Upper lobe of left lung (tissue), 6 donors: Measurements from ENCODE around the gene DNAH8. TPM values are rescaled to one million over a fixed set of nuclear protein-coding genes. Genes with fewer than 3 reads are reported as not detected.

Experiments
- ATAC-seq, 2 donors: fragments of 200-7000 bp; cut with Tn5 transposase; one replicate each; pipeline ENCODE4 v1.9.1; 2022; ENCODE audit warnings: mild to moderate bottlenecking in 2 of 2, moderate library complexity in 2 of 2; ENCODE audit not compliant: low FRiP score in 2 of 2
- DNase-seq, 2 donors: peaks; one replicate each; pipeline ENCODE4 v3.0.0-alpha.2; 2019 to 2020
- H3K27ac ChIP-seq, 4 donors: fragments of 200-600 bp; sonication (generic); one replicate each; pipeline ENCODE4 v1.5.1; 2016 to 2019
- H3K27me3 ChIP-seq, 4 donors: fragments of 200-600 bp; sonication (generic); one replicate each; pipeline ENCODE4 v1.5.1; 2017 to 2019
- H3K36me3 ChIP-seq, 4 donors: fragments of 200-600 bp; sonication (generic); one replicate each; pipeline ENCODE4 v1.5.1; 2016 to 2019
- H3K4me1 ChIP-seq, 4 donors: fragments of 200-600 bp; sonication (generic); one replicate each; pipeline ENCODE4 v1.5.1; 2018 to 2019
- H3K4me3 ChIP-seq, 4 donors: fragments of 200-600 bp; sonication (generic); one replicate each; pipeline ENCODE4 v1.5.1; 2017 to 2019; ENCODE audit warnings: mild to moderate bottlenecking in 2 of 4, moderate library complexity in 1 of 4
- H3K9me3 ChIP-seq, 4 donors: fragments of 200-600 bp; sonication (generic); one replicate each; pipeline ENCODE4 v1.5.1; 2018 to 2019
- EP300 ChIP-seq, 4 donors: sonication (generic); formaldehyde crosslinking; IDR thresholded peaks; one replicate each; pipeline ENCODE4 v1.5.1; 2017; ENCODE audit warnings: antibody characterized with exemption in 4 of 4, control low read depth in 2 of 4
- POLR2A ChIP-seq, 4 donors: fragments of 450-650 bp; IDR thresholded peaks; one replicate each; pipeline ENCODE4 v1.5.1; 2016 to 2017; ENCODE audit warnings: antibody characterized with exemption in 4 of 4, mild to moderate bottlenecking in 2 of 4
- POLR2AphosphoS5 ChIP-seq, 2 donors: sonication (generic); formaldehyde crosslinking; IDR thresholded peaks; one replicate each; pipeline ENCODE4 v1.5.1; 2017; ENCODE audit warnings: antibody characterized with exemption in 2 of 2
- WGBS, 2 donors: methylation state at CpG; one replicate each; pipeline ENCODE4 v1.1.5; 2017 to 2018; 5-methylcytosine and 5-hydroxymethylcytosine counted together
- total RNA-seq, 6 donors: library from RNA; depleted of rRNA in 4 of 6; stranded (reverse); fragments of >200 nt in 4 of 6; gene quantifications; one replicate each; pipeline versions ENCODE4 v1.1.0 to v1.2.1, GENCODE V29; 2016 to 2021
- TF ChIP-seq, protein P1 (sequence below), 6 experiments: fragments of 450-650 bp in 4 of 6; fragments of 200-600 bp in 2 of 6; sonication (generic) in 2 of 6; IDR thresholded peaks; one replicate each; pipeline ENCODE4 v1.5.1; 2016 to 2019; ENCODE audit warnings: antibody characterized with exemption in 6 of 6
- donor health status: DM: no; HTN: no; CAD: no; lungs with moderate emphysema.
- donor health status: DM: no; HTN: yes; CAD: no; lungs with severe emphysema.

The DNAH8 gene
- total RNA-seq, 6 donors from 2014 or later = under 0.01 to 0.24 (median 0.15) TPM; not detected in 2

DNA sequence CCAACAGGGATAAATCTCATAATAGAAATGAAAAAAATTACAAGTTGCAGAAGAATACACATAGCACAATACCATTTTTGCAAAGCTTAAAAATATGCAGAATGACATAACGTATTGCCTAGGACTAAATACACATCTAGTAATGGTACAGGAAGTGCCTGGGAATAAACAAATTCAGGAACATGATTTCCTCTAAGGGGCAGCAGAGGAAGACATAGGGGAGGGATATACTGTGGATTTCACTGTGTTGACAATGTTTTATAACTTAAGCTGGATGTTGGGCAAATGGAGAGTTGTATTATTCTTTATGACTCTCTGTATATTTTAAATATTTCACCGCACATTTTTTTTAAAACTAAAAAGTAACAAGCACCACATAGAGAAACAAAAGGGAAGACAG, 6.6 kb upstream of the DNAH8 start:
- 46 to 48% methylated on average over 2 of the region's 2 CpGs for WGBS, 2 donors
- Histone ChIP-seq H3K27me3 (no peaks in the 10 kb centered on the region), H3K4me1 (peaks cover 0 to 5% (median 4%) of the 10 kb centered on the region in 4 donors), H3K4me3 (no peak overlapping the region), H3K27ac (peak overlapping the region in 1 of 4 donors; percentile 21), H3K36me3 (no peaks in the 10 kb centered on the region), H3K9me3 (peaks cover 0 to 4% (median 0%) of the 10 kb centered on the region in 4 donors)
- ATAC-seq = no peak
- TF ChIP-seq POLR2AphosphoS5 (IDR thresholded peaks at IDR 0.05) = no peak
- TF ChIP-seq POLR2A (IDR thresholded peaks at IDR 0.05) = no peak
- TF ChIP-seq, protein P1, sequence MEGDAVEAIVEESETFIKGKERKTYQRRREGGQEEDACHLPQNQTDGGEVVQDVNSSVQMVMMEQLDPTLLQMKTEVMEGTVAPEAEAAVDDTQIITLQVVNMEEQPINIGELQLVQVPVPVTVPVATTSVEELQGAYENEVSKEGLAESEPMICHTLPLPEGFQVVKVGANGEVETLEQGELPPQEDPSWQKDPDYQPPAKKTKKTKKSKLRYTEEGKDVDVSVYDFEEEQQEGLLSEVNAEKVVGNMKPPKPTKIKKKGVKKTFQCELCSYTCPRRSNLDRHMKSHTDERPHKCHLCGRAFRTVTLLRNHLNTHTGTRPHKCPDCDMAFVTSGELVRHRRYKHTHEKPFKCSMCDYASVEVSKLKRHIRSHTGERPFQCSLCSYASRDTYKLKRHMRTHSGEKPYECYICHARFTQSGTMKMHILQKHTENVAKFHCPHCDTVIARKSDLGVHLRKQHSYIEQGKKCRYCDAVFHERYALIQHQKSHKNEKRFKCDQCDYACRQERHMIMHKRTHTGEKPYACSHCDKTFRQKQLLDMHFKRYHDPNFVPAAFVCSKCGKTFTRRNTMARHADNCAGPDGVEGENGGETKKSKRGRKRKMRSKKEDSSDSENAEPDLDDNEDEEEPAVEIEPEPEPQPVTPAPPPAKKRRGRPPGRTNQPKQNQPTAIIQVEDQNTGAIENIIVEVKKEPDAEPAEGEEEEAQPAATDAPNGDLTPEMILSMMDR (IDR thresholded peaks at IDR 0.05) = no peak
- no peak for TF ChIP-seq EP300 (IDR thresholded peaks at IDR 0.05)
- DNase-seq = no peak

DNA sequence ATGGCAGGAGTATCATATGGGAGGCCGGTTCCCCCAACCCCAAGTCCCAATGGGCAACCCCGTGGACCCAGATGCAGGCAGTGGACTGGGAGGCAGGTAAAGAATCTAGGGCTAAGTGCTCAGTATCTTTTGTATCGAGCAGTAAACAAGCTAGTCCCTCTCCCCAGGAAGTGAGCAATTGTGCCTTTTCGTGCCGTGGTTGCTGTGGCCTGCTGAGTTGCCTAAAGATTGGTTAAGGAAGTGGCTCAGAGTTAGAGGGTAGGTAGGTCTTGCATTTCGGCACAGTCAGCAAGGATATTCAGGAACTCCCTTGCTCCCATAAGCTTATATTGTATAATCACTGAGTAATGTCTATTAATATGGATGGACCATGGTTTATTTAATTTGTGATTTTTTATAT, 1.3 kb upstream of the DNAH8 start:
- H3K27me3 ChIP-seq = peaks cover 0 to 4% (median 0%) of the 10 kb centered on the region in 4 donors
- 47 to 61% methylated on average over 6 of the region's 6 CpGs for WGBS, 2 donors
- H3K9me3 ChIP-seq = peaks cover 0 to 4% (median 0%) of the 10 kb centered on the region in 4 donors
- ATAC-seq = no peak
- no peaks in the 10 kb centered on the region for H3K36me3 ChIP-seq
- H3K4me3 ChIP-seq = no peak overlapping the region
- H3K27ac ChIP-seq = peak overlapping the region in 2 of 4 donors; percentile 30 to 33
- DNase-seq = peak in 1 of 2 donors; percentile 28
- peaks cover 7 to 24% (median 12%) of the 10 kb centered on the region in 4 donors for H3K4me1 ChIP-seq
- TF ChIP-seq POLR2AphosphoS5 (IDR thresholded peaks at IDR 0.05) (no peak), EP300 (IDR thresholded peaks at IDR 0.05) (no peak), POLR2A (IDR thresholded peaks at IDR 0.05) (no peak)
- TF ChIP-seq, protein P1 (IDR thresholded peaks at IDR 0.05) = no peak

DNA sequence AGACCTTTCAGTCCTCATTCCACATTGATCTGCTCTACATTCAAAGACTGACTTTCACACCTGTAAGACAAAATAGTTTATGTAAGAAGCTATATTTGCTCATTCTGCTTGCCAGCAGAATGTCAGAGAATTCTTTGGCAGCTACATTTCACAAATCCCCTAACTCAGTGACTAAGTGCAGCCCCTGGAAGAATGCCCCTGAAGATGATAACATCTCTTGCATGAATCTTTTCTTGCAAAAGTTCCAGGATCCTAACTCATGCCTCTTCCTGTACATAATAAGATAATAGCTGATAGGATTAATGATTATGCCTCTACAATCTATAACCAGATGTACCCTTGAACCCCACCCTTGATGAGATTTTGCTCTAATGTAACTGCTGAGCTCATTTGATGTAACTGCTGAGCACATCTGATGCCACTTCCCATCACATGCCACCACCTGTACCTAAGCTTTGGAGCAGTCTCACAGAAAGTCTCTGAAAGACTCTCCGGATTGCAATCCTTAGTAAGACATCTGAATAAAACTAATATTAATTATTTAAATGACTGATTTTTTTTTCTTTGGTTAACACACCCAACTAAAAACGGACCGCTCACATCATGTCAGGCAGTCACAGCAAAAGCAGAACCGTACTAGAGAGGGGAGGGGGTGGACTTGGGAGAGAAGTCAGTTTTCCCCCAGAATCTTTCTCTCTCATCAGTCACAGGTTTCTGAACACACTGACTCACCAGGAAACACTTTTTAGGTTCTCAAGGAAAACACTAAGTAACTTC, 684 bp upstream of the DNAH8 start:
- WGBS, 2 donors = 61 to 63% methylated on average over 4 of the region's 4 CpGs
- TF ChIP-seq EP300 (IDR thresholded peaks at IDR 0.05) (no peak), POLR2A (IDR thresholded peaks at IDR 0.05) (no peak), POLR2AphosphoS5 (IDR thresholded peaks at IDR 0.05) (no peak)
- TF ChIP-seq, protein P1 (IDR thresholded peaks at IDR 0.05) = no peak
- H3K4me1 ChIP-seq = peaks cover 5 to 24% (median 12%) of the 10 kb centered on the region in 4 donors
- H3K27me3 ChIP-seq = peaks cover 0 to 4% (median 0%) of the 10 kb centered on the region in 4 donors
- ATAC-seq = no peak
- DNase-seq = no peak
- H3K27ac ChIP-seq = no peak overlapping the region
- H3K4me3 ChIP-seq = peak overlapping the region in 3 of 4 donors; percentile 28 to 39 (median 37)
- H3K36me3 ChIP-seq = no peaks in the 10 kb centered on the region
- H3K9me3 ChIP-seq = peaks cover 0 to 4% (median 0%) of the 10 kb centered on the region in 4 donors

DNA sequence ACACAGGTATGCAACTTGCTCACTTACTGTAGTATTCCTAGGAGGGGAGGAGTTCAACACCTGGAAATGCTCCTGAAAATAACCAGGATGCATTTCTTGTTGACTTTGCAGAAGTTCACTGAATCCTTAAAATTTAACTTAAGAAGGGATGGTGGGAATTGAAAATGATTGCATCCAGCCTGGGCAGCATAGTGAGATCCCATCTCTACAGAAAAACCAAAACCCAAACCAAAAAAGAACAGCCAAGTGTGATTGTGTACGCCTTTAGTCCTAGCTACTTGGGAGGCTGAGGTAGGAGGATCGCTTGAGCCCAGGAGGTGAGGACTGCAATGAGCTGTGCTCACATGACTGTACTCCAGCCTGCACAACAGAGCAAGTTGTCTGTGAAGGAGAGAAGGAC, 1.7 kb downstream of the DNAH8 start:
- TF ChIP-seq, protein P1 (IDR thresholded peaks at IDR 0.05) = no peak
- TF ChIP-seq EP300 (IDR thresholded peaks at IDR 0.05) (no peak), POLR2A (IDR thresholded peaks at IDR 0.05) (no peak), POLR2AphosphoS5 (IDR thresholded peaks at IDR 0.05) (no peak)
- 95 to 98% methylated on average over 2 of the region's 2 CpGs for whole genome bisulfite sequencing, 2 donors
- Histone ChIP-seq H3K27me3 (peaks cover 0 to 4% (median 0%) of the 10 kb centered on the region in 4 donors), H3K4me3 (no peak overlapping the region), H3K9me3 (no peaks in the 10 kb centered on the region), H3K4me1 (peaks cover 4 to 24% (median 12%) of the 10 kb centered on the region in 4 donors), H3K36me3 (no peaks in the 10 kb centered on the region), H3K27ac (no peak overlapping the region)
- ATAC-seq (no peak), DNase-seq (no peak)
